Stomach (tissue), 9 donors: ENCODE data around the gene ANKLE1. TPM values are rescaled to one million over a fixed set of nuclear protein-coding genes. Genes with fewer than 3 reads are reported as not detected.

Source experiments
- DNase-seq, 2 donors: peaks; one replicate each; pipeline versions ENCODE4 v3.0.0 to v3.0.0-alpha.2; 2013 to 2019
- H3K27ac ChIP-seq, 5 donors: fragments of 200-600 bp in 4 of 5; sonication (generic) in 4 of 5; one replicate each; pipeline ENCODE4 v1.5.1; 2013 to 2019; ENCODE audit warnings: mild to moderate bottlenecking in 1 of 5, moderate library complexity in 1 of 5
- H3K27me3 ChIP-seq, 3 donors: fragments of 200-600 bp; sonication (generic); one replicate each; pipeline ENCODE4 v1.5.1; 2017 to 2019; ENCODE audit warnings: mixed run types in 1 of 3
- H3K36me3 ChIP-seq, 4 donors: fragments of 200-600 bp; sonication (generic); 1 replicate in 3 of 4; 2 replicates in 1 of 4; pipeline ENCODE4 v1.5.1; 2016 to 2019
- H3K4me1 ChIP-seq, 4 donors: fragments of 200-600 bp; sonication (generic); one replicate each; pipeline ENCODE4 v1.5.1; 2016 to 2019
- H3K4me3 ChIP-seq, 4 donors: fragments of 200-600 bp; sonication (generic) in 3 of 4; one replicate each; pipeline ENCODE4 v1.5.1; 2016 to 2019; ENCODE audit warnings: mild to moderate bottlenecking in 1 of 4
- H3K9me3 ChIP-seq, 4 donors: fragments of 200-600 bp; sonication (generic); one replicate each; pipeline ENCODE4 v1.5.1; 2016 to 2019
- CTCF ChIP-seq, 7 experiments: fragments of 450-650 bp in 4 of 7; fragments of 200-600 bp in 3 of 7; sonication (generic) in 3 of 7; IDR thresholded peaks; one replicate each; pipeline ENCODE4 v1.5.1; 2016 to 2019; ENCODE audit warnings: antibody characterized with exemption in 7 of 7, control low read depth in 2 of 7, mild to moderate bottlenecking in 1 of 7
- EP300 ChIP-seq: sonication (generic); formaldehyde crosslinking; IDR thresholded peaks from one replicate; pipeline ENCODE4 v1.6.1; 2017; ENCODE audit warnings: antibody characterized with exemption
- POLR2A ChIP-seq, 4 donors: fragments of 450-650 bp; IDR thresholded peaks; one replicate each; pipeline ENCODE4 v1.6.1; 2016; ENCODE audit warnings: antibody characterized with exemption in 4 of 4, control low read depth in 2 of 4, mild to moderate bottlenecking in 1 of 4, moderate library complexity in 1 of 4
- POLR2AphosphoS5 ChIP-seq, 3 donors: sonication (generic); formaldehyde crosslinking; IDR thresholded peaks; one replicate each; pipeline ENCODE4 v1.6.1; 2016; ENCODE audit warnings: antibody characterized with exemption in 3 of 3
- WGBS, 5 donors: extraction: QIAGEN DNeasy Blood & Tissue Kit in 3 of 5; methylation state at CpG; one replicate each; pipeline versions ENCODE4 v1.1.5 to v1.1.7; 2013 to 2018; 5-methylcytosine and 5-hydroxymethylcytosine counted together
- intact Hi-C: fragments of 100-400 bp; cut with DNase I; formaldehyde crosslinking; loops from one replicate; pipeline ENCODE4 v1.15.1; 2023; ENCODE audit warnings: low total_unique reads
- polyA plus RNA-seq, 3 donors: library from polyadenylated mRNA; stranded (reverse); fragments of 200-250 nt; gene quantifications; one replicate each; pipeline ENCODE4 v1.2.3, GENCODE V29; 2013
- total RNA-seq, 5 donors: library from RNA; depleted of rRNA; stranded (reverse); fragments of >200 nt; gene quantifications; one replicate each; pipeline versions ENCODE4 v1.1.0 to v1.2.3, GENCODE V29; 2014 to 2016
- donor health status: healthy with polysubstance abuse.
- donor health status: Bipolar disorder and iron deficiency.
- donor health status: healthy.

ANKLE1 gene
- total and polyA plus RNA-seq, 8 donors = 0.18 to 0.63 TPM; not detected in 6

GRCh38 chr19:17296273-17296672 lies 14.6 kb downstream of the ANKLE1 start:
- intact Hi-C loops = no loop called here
- no peak for TF ChIP-seq EP300
- no peak for TF ChIP-seq CTCF (IDR thresholded peaks at IDR 0.05)
- TF ChIP-seq POLR2AphosphoS5 (IDR thresholded peaks at IDR 0.05) = no peak
- TF ChIP-seq POLR2A (IDR thresholded peaks at IDR 0.05) = no peak
- Histone ChIP-seq H3K9me3 (peaks cover 0 to 5% (median 0%) of the 10 kb centered on the region in 4 donors), H3K27ac (no peak overlapping the region), H3K36me3 (peaks cover 0 to 41% (median 24%) of the 10 kb centered on the region in 4 donors), H3K27me3 (no peaks in the 10 kb centered on the region), H3K4me1 (peaks cover 0 to 37% (median 24%) of the 10 kb centered on the region in 4 donors), H3K4me3 (no peak overlapping the region)
- WGBS, 5 donors = 43 to 60% (median 51%) methylated on average over 4 of the region's 4 CpGs
- no peak for DNase-seq

- Histone ChIP-seq H3K4me3 (no peak overlapping the region), H3K4me1 (peaks cover 0 to 41% (median 25%) of the 10 kb centered on the region in 4 donors), H3K36me3 (peaks cover 0 to 44% (median 24%) of the 10 kb centered on the region in 4 donors), H3K27me3 (no peaks in the 10 kb centered on the region), H3K27ac (no peak overlapping the region), H3K9me3 (peaks cover 0 to 5% (median 0%) of the 10 kb centered on the region in 4 donors)
- intact Hi-C loops = no loop called here
- WGBS, 5 donors = 83 to 94% (median 92%) methylated on average over 6 of the region's 6 CpGs
- DNase-seq = no peak
- TF ChIP-seq POLR2A (IDR thresholded peaks at IDR 0.05) (no peak), EP300 (no peak), CTCF (IDR thresholded peaks at IDR 0.05) (no peak)
These were observed 15.3 kb downstream of the ANKLE1 start for GRCh38 chr19:17296976-17297375.

- Histone ChIP-seq H3K27me3 (no peaks in the 10 kb centered on the region), H3K36me3 (peaks cover 0 to 30% (median 17%) of the 10 kb centered on the region in 4 donors), H3K9me3 (peaks cover 0 to 5% (median 0%) of the 10 kb centered on the region in 4 donors), H3K4me3 (no peak overlapping the region), H3K27ac (no peak overlapping the region), H3K4me1 (peaks cover 9 to 55% (median 44%) of the 10 kb centered on the region in 4 donors)
- 86 to 96% (median 94%) methylated on average over 7 to 51 of the region's 51 CpGs for WGBS, 5 donors
- intact Hi-C loops = no loop called here
- TF ChIP-seq POLR2A (IDR thresholded peaks at IDR 0.05) = no peak
- no peak for TF ChIP-seq EP300
- DNase-seq = no peak
These were observed 19.4 kb downstream of the ANKLE1 start for GRCh38 chr19:17300992-17301619.

GRCh38 chr19:17302391-17303166 lies 20.9 kb downstream of the ANKLE1 start:
- peak overlapping the region; percentile 61 to 89 (median 72) for H3K4me3 ChIP-seq
- no peak for DNase-seq
- H3K27ac ChIP-seq = peak overlapping the region; percentile 66 to 92 (median 90)
- H3K27me3 ChIP-seq = no peaks in the 10 kb centered on the region
- 11 to 44% (median 15%) methylated on average over 4 to 29 of the region's 29 CpGs for WGBS, 5 donors
- peaks cover 21 to 70% (median 57%) of the 10 kb centered on the region in 4 donors for H3K4me1 ChIP-seq
- no peak for TF ChIP-seq EP300
- no peak for TF ChIP-seq CTCF (IDR thresholded peaks at IDR 0.05)
- TF ChIP-seq POLR2A (IDR thresholded peaks at IDR 0.05) = no peak
- no peak for TF ChIP-seq POLR2AphosphoS5 (IDR thresholded peaks at IDR 0.05)
- peaks cover 0 to 30% (median 17%) of the 10 kb centered on the region in 4 donors for H3K36me3 ChIP-seq
- H3K9me3 ChIP-seq = peaks cover 0 to 5% (median 0%) of the 10 kb centered on the region in 4 donors
- intact Hi-C loops = no loop called here
